NCI-H1105 treated with DMSO at 0.1 percent for 48 hours (cell line): Measurements from ENCODE around the gene CNTNAP2.
"Not testable (repeated sequence)": the region's sequence is repeated elsewhere in the genome, so short reads cannot be mapped to it uniquely, and the experiment has no call there.

Source experiments
- DNase-seq: peaks from one replicate; lab custom pipeline; 2025; lab: John Stamatoyannopoulos, UW

Gene CNTNAP2

DNA sequence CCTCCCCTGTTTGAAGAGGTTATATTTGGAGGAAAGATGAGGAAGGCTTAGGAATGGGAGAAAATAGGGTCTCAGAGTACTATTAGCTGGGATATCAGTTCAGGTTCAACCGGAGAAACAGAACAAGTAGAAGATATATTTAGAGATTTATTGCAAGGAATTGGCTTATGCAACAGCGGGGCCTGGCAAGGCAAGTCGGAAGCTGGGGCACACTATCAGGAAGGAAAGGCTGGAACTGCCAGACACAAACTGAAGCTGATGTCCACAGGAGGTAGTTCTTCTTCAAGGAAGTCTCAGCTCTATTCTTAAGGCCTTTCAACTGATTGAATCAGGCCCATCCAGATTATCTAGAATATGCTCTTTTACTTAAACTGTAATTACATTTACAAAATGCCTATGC is 1534.4 kb downstream of the CNTNAP2 start:
- DNase-seq = no peak

DNA sequence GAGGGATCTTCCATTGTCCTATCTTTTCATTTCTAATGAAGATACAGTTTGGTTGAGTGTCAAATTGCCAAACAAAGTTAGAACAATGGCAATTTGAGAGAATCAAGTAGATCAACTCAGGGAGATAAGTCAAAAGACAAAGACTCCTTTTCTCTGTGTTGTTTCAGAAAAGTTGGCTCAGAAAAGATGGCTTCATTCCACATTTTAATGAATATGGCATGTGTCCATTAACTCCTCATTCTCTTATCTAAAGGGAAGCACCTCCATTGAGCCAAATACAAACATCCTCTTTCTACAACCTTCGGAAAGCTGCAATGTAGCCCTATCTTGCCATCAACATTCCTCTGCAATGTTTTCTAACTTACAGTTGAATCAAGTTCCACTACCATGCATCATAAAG is 1535.0 kb downstream of the CNTNAP2 start:
- DNase-seq = no peak

DNA sequence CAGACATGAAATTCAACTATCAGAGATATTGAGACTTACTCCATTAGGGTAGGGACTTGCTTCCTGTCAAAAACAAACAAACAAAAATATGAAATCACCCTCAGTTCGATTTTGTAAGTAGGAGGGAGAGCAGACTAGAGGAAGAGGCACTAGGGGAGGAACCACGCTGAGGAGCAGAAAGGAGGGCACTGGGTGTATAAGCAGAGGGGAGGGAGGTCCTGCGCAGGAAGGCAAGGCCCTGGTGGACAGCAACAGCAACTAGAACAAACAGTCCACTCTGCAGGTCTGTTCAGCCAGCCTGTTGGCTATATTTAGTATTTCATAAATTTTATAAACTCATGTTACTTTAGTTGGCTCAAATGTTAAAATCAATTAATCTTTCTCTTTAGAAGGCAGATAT is 1536.9 kb downstream of the CNTNAP2 start:
- no peak for DNase-seq

DNA sequence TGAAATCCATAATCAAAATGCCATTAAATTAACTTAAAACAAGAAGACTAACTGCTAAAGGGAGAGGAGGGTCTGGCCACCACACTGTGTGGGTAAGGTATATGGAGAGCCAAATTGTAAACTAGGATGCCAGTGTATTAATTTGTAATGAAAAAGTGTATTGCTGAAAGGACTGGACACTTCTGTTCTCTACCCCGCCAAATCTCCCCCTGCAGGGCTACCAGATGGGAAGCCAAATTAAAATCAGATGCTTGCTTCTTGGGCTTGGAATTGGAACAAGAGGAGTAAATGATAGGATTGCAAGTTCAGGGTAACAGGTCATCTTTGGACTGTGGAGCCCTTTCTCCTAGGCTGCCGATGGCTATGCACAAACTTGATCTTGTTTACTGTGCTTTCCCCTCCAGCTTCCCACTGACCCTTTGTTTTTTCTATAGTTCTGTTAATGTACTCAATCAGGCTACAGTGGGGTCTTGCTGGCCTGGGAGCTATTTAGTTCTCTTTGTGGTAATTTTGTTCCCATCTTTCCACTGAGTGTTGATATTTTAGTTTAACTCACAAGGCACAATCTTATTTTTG is 1541.9 kb downstream of the CNTNAP2 start:
- no peak for DNase-seq

DNA sequence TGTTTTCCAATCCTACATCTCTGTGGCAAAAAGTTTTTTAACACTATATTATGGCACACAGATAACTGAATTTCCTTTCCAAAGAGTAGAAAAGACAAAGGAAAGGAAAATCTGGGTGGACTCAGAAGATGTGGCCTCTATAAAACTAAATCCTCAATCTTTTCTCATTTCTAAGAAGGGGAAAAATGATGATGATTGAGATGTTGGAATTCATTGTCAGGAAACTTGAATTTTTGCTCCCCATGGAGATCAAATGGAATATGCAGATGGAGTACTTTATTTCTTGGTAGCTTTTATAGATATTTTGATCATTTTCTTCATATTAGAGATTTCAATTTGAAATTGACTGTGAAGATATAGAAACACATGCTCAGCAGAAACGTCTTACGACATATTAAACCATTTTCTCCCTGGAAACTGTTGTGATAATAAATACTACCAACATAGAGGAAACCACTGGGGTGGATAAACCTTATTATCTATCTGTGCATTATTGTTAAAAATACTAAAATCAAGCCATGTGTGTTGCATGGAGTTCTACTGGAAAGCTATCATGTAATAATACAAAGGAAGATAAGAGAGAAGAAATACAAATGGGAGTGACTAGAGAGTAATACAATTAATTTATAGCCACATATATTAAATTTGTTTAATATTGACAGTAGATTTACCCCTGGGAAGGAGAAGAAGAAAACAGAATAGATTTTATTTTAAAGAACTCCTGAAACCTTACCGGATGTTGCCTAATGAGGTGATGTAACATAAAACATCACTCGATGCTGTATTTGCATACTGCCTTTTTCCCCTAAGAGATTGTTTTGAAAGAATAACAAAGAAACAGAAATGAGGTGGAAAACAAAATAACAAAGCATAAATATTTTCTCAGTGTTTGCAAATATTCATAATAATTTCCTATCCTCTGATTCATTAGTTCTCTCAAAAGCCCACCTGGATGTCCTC is 1542.7 kb downstream of the CNTNAP2 start:
- DNase-seq = no peak

DNA sequence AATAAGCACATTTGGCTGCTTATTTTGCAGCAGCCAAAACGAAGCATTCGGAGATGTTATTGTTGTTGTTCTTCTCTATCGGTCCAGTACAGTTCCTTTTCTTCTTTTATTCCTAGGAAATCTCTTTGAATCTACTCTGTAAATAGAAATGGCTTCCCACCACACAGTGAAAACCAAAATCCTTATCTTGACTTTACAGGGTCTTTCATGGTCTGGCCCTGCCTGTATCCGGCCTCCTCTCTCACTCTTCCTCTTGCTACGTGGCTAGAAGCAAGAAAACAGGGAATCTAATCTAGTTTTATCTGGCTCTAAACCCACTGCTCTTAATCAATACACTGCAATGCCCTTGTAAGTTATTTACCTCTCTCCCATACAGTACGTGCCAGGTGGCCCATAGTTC is 1547.9 kb downstream of the CNTNAP2 start:
- DNase-seq = no peak

DNA sequence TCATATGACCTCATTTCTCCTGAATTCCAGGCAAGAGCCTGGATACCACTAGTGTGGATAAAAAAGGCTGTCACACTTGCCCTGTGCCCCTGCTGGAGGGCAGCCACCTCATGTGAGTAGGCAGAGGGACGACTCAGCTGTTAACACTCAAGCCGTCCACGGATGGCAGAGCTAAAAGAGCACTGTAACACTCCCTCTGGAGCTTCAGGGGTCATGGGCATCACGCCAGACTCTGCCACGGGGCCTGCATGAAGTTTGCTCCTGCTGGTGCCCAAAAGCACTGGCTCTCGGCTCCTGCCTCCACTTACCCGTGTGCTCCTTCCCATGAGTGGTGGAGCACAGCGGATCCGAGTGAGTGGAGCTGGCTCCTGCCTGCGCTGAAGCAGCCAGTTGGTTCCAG is 1554.2 kb downstream of the CNTNAP2 start:
- DNase-seq = no peak

DNA sequence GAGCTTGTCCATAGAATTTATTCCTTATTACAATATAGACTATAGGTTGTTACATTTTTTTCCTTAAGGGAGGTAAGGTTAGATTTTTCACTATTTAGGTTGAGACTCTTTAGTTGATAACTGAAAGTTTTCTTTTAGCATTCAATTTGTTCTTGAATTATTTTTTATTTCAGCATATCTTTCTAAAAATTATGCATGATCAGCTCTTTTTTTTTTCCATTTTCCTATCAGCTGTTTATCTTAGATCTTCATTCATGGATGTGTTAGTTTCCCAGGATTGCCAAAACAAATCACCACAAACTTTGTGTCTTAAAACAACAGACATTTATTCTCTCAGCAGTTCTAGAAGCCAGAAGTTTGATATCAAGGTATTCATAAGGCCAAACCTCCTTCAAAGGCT is 1558.1 kb downstream of the CNTNAP2 start:
- no peak for DNase-seq

DNA sequence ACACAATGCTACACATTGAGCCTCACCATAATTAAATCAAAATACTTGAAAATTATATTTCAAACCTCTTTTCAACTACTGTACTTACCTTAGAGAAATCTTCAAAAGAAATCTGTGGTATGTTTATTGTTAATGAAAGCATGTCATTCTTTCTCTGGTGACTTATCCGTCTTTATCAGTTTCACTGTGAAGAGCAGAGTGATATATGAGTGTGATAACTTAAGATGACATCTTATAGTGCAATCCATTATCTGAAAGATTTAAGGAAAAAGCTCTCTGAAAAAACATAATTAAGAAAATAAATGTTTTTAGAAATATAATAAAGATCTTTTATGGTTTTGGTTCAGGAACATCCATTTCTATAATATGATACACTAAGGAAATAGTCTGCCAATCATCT is 1562.3 kb downstream of the CNTNAP2 start:
- DNase-seq = no peak

DNA sequence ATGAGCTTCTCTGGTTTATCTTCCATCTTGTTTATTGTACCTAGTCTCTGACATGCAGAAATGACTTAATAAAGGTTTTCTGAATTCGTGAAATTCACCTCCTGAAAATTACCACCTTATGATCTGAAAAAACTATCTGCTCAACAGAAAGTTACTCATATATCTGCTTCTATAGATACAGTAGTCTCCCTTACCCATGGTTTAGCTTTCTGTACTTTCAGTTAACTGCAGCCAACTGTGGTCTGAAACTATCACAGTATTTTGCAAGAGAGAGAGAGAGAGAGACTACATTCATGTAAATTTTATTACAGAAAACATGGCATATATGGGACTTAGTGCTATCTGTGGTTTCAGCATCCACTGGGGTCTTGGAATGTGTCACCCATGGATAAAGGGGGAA is 1564.9 kb downstream of the CNTNAP2 start:
- DNase-seq = no peak

DNA sequence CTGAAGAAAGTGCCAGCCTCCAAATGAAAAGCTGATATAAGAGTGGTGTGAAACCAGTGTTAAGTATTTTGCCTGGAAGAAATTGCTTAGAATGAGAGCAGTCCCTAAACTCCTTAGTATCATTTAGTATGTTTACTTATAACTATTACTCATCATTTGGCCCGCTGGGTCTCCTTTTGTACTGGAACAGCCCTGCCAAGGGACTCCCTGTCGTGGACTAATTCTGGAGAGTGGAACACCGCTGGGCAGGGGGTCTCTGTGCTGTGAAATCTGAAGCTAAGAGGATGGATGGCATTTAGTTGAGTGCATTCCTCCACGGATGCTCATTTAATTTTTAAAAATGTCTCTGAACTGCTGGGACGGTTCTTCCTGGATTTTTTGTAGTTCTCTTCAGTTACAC is 1584.1 kb downstream of the CNTNAP2 start:
- DNase-seq = no peak

DNA sequence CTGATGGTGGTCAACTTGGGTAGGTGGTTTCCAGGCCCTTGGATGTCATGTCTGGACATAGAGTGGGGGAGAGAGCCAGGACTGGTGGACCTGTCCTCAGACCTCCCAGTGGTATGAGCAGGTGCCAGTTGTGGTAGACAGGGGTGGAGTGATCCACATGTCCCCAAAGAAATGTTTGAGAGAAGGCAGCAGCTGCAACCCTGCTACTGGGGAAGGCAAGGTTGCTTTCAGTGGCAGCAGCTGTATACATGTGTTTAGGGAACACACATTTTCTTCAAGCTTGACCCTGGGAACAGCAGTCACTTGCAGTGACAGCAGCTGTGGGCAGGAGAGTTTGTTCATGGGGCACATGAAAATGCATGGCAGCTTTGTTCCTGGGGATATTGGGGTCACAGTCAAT is 1591.3 kb downstream of the CNTNAP2 start:
- DNase-seq = no peak

DNA sequence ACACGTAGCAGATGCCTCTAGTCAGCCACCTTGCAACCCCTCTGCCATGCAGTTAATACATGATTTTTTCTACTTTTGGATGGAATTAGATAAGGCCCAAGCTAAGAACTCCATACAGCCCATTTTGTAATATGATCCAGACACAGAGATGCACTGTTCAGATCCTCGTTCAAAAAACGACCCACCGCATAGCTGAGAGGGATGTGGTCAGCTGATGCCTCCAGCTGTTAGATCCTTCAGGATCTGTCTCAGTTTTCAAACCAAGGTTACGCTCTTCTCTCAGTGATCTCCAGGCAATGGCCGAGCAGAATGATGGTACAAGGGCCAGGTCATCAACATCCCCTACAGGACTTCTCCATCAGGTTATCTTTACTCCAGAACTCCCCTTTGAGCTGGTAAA is 1592.3 kb downstream of the CNTNAP2 start:
- no peak for DNase-seq

DNA sequence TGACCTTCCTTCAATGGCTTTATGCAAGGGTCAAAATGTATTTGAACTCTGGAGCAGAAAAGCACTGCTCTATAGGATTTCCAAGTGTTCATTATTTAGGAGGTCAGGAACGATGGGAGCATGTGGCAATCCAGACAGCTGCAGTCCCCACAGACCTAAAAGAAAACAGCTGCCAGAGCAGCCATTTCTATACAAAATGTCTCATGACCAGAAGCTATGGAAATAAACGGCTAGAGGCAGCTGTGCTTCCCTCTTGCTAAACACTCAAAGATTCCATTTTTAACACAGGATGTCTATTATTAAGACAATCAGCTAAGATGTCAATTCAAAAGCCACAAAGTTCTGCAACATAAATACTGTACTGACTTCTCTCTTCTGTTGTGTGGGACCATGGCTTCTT is 1594.8 kb downstream of the CNTNAP2 start:
- no peak for DNase-seq

DNA sequence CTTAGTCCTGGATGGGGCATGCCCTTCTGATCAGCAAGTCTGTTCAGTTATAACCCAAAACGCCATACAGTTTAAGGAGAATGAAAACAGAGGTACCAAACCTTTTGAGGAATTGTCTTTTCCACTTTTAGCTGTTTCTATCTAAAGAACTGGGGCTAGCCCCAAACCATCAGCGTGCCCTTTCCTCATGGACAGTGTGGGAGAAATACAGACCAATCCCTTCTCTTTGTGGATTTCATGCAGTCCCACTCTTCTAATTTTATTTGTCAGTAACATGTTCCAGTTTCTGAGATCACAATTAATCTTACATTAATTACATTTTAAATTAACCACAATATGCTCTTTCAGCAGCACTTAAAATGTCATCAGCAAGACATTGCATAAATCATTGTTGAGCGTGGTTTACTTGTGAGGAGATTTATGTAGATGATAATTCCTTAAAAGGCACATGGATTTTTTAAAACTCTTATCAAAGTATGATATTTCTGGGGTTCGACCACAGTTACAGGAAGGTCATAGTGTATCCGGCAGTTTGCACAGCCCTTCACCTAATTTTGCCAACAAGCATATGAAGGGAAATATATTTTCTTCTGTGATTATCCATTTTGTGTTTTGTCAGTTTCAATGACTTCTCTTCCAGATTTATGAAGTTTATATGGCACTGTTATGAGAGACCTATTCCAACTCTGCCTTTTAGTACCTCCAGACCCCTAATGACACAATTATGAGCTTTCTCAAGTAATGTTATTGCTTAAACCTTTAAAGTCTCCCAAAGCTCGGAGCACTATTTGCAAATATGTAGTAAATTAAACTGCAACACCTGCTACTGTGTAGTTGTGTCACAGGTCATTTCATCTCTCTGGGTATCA is 1605.6 kb downstream of the CNTNAP2 start:
- DNase-seq = peak; percentile 11

DNA sequence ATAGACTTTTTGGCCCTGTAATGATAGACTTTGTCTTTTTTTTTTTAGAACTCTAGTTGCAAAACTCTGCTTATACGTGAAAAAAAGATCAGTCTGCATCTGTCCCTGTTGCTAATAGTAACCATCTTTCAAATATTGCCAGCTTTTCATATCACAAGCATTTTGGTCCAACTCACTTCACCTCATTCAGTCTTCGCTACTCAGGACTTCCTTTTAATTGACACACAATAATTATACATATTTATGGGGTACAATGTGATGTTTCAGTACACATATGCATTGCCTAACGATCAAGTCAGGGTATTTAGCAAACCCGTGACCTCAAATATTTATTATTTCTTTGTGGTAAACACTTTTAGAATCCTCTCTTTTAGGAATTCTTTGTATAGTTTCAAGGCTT is 1606.9 kb downstream of the CNTNAP2 start:
- no peak for DNase-seq

DNA sequence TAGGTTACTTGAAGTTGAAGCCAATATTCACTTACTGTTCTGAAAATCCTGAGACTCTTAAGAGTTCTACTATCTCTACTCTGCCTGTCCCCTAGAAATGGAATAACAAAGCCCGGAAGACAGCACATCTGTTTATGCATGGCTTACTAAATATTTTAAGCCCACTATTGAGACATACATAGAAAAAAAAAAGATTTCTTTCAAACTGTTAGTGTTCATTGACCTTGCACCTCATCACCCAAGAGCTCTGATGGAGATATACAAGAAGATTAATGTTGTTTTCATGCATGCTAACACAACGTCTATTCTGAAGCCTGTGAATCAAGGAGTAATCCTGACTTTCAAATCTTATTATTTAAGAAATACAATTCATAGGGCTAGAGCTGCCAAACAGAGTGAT is 1614.7 kb downstream of the CNTNAP2 start:
- DNase-seq = no peak

DNA sequence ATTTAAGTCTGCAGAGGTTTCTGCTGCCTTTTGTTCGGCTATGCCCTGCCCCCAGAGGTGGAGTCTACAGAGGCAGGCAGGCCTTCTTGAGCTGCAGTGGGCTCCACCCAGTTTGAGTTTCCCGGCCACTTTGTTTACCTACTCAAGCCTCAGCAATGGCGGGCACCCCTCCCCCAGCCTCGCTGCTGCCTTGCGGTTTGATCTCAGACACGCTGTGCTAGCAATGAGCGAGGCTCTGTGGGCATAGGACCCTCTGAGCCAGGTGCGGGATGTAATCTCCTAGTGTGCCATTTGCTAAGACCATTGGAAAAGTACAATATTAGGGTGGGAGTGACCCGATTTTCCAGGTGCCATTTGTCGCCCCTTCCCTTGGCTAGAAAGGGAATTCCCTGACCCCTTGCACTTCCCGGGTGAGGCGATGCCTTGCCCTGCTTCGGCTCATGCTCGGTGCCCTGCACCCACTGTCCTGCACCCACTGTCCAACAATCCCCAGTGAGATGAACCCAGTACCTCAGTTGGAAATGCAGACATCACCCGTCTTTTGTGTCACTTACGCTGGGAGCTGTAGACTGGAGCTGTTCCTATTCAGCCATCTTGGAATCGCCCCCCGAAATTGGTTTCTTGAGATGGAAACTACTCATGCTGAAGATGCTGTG is 1621.1 kb downstream of the CNTNAP2 start:
- not testable (repeated sequence) for DNase-seq

DNA sequence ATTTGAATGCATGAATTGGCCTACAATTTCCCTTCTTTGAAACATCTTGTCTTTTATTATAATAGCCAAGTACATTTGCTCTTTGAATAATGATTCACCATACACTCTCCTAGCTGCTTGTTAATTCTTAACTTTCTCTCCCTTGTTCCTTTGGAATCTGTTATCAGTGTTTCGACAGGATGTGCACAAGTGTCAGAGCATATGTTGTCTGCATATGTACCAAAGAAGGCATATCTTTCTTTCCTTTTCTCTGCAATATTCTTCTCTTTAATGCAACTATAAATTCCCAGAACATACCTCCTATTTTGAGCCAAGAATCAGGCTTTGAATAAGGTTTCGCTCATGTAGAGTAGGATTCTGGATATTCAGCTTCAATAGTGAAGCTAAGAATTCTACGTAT is 1625.7 kb downstream of the CNTNAP2 start:
- no peak for DNase-seq

DNA sequence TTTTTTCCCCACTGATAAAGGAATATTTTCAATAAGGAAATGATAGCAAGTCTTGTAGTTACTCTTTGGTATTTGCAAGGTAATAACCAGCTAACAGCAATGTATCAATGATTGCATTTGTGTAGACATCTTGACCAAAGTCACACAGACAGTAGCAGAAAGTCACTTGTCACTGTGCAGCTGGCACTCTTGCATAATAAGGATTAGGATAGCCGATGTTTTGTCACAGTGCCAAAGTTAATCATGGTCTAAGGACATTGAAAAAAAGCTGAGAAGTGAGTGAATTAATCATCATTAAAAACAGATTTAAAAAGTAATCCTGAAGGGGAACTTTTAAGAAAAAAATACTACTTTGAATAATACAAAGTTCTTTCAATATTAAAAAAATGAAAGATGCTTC is 1639.7 kb downstream of the CNTNAP2 start:
- peak; percentile 75 for DNase-seq

DNA sequence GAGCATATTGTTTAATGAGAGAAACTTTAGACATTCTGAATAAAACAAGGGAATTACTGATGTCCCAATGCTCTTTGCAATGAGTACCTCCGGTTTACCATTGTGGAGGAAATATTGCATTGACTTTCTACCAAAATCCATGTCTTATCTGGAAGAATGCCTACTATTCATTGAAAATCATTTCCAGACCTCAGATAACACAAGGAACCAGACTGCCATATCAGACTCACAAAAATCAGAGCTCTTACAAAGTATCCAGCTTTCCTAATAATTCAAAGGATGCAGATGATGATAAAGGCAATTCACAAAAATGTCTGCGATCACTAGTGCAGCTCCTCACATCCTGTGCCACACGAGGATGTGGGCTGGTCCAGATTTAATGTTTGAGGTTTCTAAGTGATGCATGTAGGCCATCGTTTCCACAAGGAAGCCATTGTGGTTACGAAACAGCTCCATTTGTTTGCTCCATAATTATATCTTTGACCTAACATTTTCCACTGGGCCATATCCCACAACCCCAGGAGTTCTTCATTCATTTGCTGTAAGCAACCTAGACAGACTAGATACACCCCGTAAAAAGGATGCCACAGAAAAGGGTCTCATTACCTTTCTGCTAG is 1642.8 kb downstream of the CNTNAP2 start:
- DNase-seq = no peak

DNA sequence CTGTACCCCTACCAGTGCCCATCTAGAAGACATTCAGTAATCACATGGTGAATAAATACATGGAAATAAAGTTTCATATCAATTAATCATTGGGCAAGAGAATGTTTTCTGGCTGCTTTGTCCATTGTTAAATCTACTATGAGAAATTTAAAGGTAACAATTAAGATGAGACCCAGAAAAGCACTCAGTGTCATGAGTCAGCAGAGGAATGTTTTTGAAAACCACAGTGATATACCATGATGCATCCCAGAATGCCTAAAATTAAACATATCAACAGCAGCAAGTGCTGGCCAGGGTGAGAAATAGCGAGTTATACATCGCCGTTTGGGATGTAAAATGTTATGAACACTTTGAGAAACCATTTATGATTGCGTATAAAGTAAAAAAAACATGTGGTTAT is 1648.7 kb downstream of the CNTNAP2 start:
- DNase-seq = no peak
